HCT116 (cell line): Measurements from ENCODE around the gene ZSWIM7. TPM values are rescaled to one million over a fixed set of nuclear protein-coding genes. Genes with fewer than 3 reads are reported as not detected.

Source experiments
- ATAC-seq: fragments of 200-7000 bp; cut with Tn5 transposase; 2 replicates; pipeline ENCODE4 v1.9.1; 2020; ENCODE audit warnings: mild to moderate bottlenecking, moderate library complexity
- BruUV-seq: library from RNA; stranded (reverse); fragments of 400-500 nt; replicated peaks from 2 replicates; lab custom pipeline; 2021; lab: Mats Ljungman, UMichigan
- CTCF ChIA-PET: fragments of 300-600 bp; sonication (Branson Sonifier 250); formaldehyde crosslinking; loops from one replicate; lab custom pipeline; 2021; ENCODE audit warnings: antibody characterized with exemption; lab: Charles Lee
- POLR2A ChIA-PET: fragments of 300-600, 350-600 bp; sonication (Branson Sonifier 250); formaldehyde crosslinking; loops from one replicate; lab custom pipeline; 2021; ENCODE audit warnings: antibody characterized with exemption; lab: Charles Lee
- RAD21 ChIA-PET, 2 experiments: fragments of 300-600 bp; sonication (Branson Sonifier 250); formaldehyde crosslinking; loops; one replicate each; lab custom pipeline; 2023; ENCODE audit warnings: low total read pairs in 2 of 2; ENCODE audit not compliant: uncharacterized antibody in 2 of 2, unreplicated experiment in 2 of 2, low non-redundant PET in 1 of 2; lab: Charles Lee
- DNase-seq: peaks from one replicate; pipeline ENCODE4 v3.0.0-alpha.2; 2010; ENCODE audit warnings: low read depth, low spot score
- H2AFZ ChIP-seq: fragments of 200-600 bp; shearing (Covaris generic), sonication (generic); 2 replicates; pipeline ENCODE4 v1.6.1; 2017; ENCODE audit warnings: low read depth, mixed run types, mixed read lengths, antibody characterized with exemption, low read length; ENCODE audit not compliant: poor library complexity, severe bottlenecking
- H3K27ac ChIP-seq: 2 replicates; pipeline ENCODE4 v1.5.1; 2012; ENCODE audit warnings: low read depth, low read length
- H3K27me3 ChIP-seq: fragments of 200-600 bp; sonication (generic); 2 replicates; pipeline ENCODE4 v1.6.1; 2016; ENCODE audit warnings: mixed run types, low read length, mixed read lengths; ENCODE audit not compliant: insufficient read depth
- H3K36me3 ChIP-seq, 2 experiments: fragments of 200-500 bp in 1 of 2; fragments of 200-600 bp in 1 of 2; sonication (Bioruptor generic) in 1 of 2; sonication (generic) in 1 of 2; 2 replicates each; pipeline versions ENCODE4 v1.5.1 to v1.6.1; 2014 to 2016; ENCODE audit warnings: low read length in 2 of 2, inconsistent platforms in 1 of 2, mixed read lengths in 1 of 2, mixed run types in 1 of 2; ENCODE audit not compliant: insufficient read depth in 2 of 2, control insufficient read depth in 1 of 2
- H3K4me1 ChIP-seq, 2 experiments: fragments of 200-600 bp in 1 of 2; sonication (generic) in 1 of 2; 2 replicates each; pipeline versions ENCODE4 v1.5.1 to v1.6.1; 2012 to 2017; ENCODE audit warnings: low read length in 2 of 2, inconsistent platforms in 1 of 2, mild to moderate bottlenecking in 1 of 2, mixed read lengths in 1 of 2, mixed run types in 1 of 2, moderate library complexity in 1 of 2; ENCODE audit not compliant: insufficient read depth in 2 of 2, control insufficient read depth in 1 of 2
- H3K4me2 ChIP-seq: fragments of 200-600 bp; sonication (generic); 2 replicates; pipeline ENCODE4 v1.6.1; 2017; ENCODE audit warnings: mixed run types, low read length, mixed read lengths
- H3K4me3 ChIP-seq, 2 experiments: fragments of 200-600 bp in 1 of 2; sonication (generic) in 1 of 2; replicated peaks in 1 of 2; 2 replicates each; pipeline ENCODE4 v1.5.1; 2011 to 2016; ENCODE audit warnings: low read length in 2 of 2, control low read depth in 1 of 2, low read depth in 1 of 2, mild to moderate bottlenecking in 1 of 2, mixed read lengths in 1 of 2, mixed run types in 1 of 2
- H3K79me2 ChIP-seq: fragments of 200-600 bp; sonication (generic); 2 replicates; pipeline ENCODE4 v1.6.1; 2017; ENCODE audit warnings: mild to moderate bottlenecking, mixed run types, low read length, moderate library complexity, mixed read lengths; ENCODE audit not compliant: insufficient read depth
- H3K9ac ChIP-seq: fragments of 200-600 bp; sonication (generic); 2 replicates; pipeline ENCODE4 v1.6.1; 2016; ENCODE audit warnings: low read length, mixed read lengths
- H3K9me2 ChIP-seq: fragments of 200-600 bp; sonication (generic), shearing (Covaris generic); 2 replicates; pipeline ENCODE4 v1.6.1; 2017; ENCODE audit warnings: mixed run types, mild to moderate bottlenecking, moderate library complexity; ENCODE audit not compliant: insufficient read depth
- H3K9me3 ChIP-seq, 2 experiments: fragments of 200-500 bp in 1 of 2; fragments of 200-600 bp in 1 of 2; sonication (Bioruptor generic) in 1 of 2; sonication (generic) in 1 of 2; 2 replicates each; pipeline ENCODE4 v1.6.1; 2014 to 2017; ENCODE audit warnings: low read length in 2 of 2, mixed read lengths in 2 of 2, inconsistent platforms in 1 of 2, low read depth in 1 of 2, mild to moderate bottlenecking in 1 of 2, mixed run types in 1 of 2, moderate library complexity in 1 of 2; ENCODE audit not compliant: control insufficient read depth in 1 of 2, insufficient read depth in 1 of 2
- H4K20me1 ChIP-seq: fragments of 200-600 bp; sonication (generic), shearing (Covaris generic); 2 replicates; pipeline ENCODE4 v1.6.1; 2017; ENCODE audit warnings: mixed run types, mild to moderate bottlenecking, moderate library complexity; ENCODE audit not compliant: insufficient read depth
- CBX3 ChIP-seq: IDR thresholded peaks from 2 replicates; pipeline ENCODE4 v1.6.1; 2012; ENCODE audit warnings: low read depth
- POLR2A ChIP-seq: IDR thresholded peaks from 2 replicates; pipeline ENCODE4 v1.7.0; 2011; ENCODE audit warnings: borderline replicate concordance; ENCODE audit not compliant: insufficient read depth, insufficient read length; ENCODE audit errors: extremely low read depth
- POLR2AphosphoS5 ChIP-seq: IDR thresholded peaks from 2 replicates; pipeline ENCODE4 v1.6.1; 2011; ENCODE audit warnings: mild to moderate bottlenecking, low read depth, low read length, moderate library complexity
- REST ChIP-seq: IDR thresholded peaks from 2 replicates; pipeline ENCODE4 v1.6.1; 2012; ENCODE audit warnings: low read depth
- SRF ChIP-seq: IDR thresholded peaks from 2 replicates; pipeline ENCODE4 v1.6.1; 2012; ENCODE audit warnings: low read depth
- TCF7L2 ChIP-seq: IDR thresholded peaks from 2 replicates; pipeline ENCODE4 v1.7.0; 2011; ENCODE audit warnings: borderline replicate concordance, inconsistent platforms; ENCODE audit not compliant: insufficient read depth, insufficient read length; ENCODE audit errors: extremely low read depth
- intact Hi-C: fragments of 100-400 bp; cut with micrococcal nuclease; formaldehyde crosslinking; loops from 2 replicates; pipeline ENCODE4 v1.10.0; 2022
- total RNA-seq: library from RNA; stranded (reverse); gene quantifications from one replicate; pipeline ENCODE4 v1.2.1, GENCODE V29; 2021; ENCODE audit not compliant: unreplicated experiment

Gene ZSWIM7
- total RNA-seq, 1 experiment from 2014 or later: 33.5 TPM

GRCh38 chr17:15952916-15953790 is 46.4 kb downstream of the ZSWIM7 start:
- intact Hi-C loops: no loop called here
- CTCF ChIA-PET: interaction anchor here (1.4 kb wide), 1 partner anchor 8 kb away, joined by 8 read pairs; the partner anchor contains the start of gene ADORA2B
- peaks cover 99% of the 10 kb centered on the region for H3K79me2 ChIP-seq
- H2AFZ ChIP-seq: no peak overlapping the region
- POLR2A ChIA-PET: interaction anchor here (1.0 to 2.1 kb wide), 4 partner anchors 8 to 46 kb away, joined by 3 to 9 read pairs (median 6); partner anchors contain the start of genes ADORA2B, TTC19 and ZSWIM7
- BruUV-seq: no TSS peak
- RAD21 ChIA-PET: interaction anchor here (0.5 to 0.6 kb wide), 2 partner anchors 11 to 13 kb away, joined by 3 read pairs; no protein-coding TSS in a partner anchor
- TF ChIP-seq SRF: no peak
- no peak for TF ChIP-seq TCF7L2
- TF ChIP-seq POLR2AphosphoS5: no peak
- TF ChIP-seq POLR2A: no peak
- TF ChIP-seq CBX3: no peak
- TF ChIP-seq REST: no peak
- H3K27ac ChIP-seq: peak overlapping the region; percentile 92
- H3K27me3 ChIP-seq: no peaks in the 10 kb centered on the region
- peaks cover 64 to 92% of the 10 kb centered on the region in 2 experiments for H3K4me1 ChIP-seq
- ATAC-seq: no peak
- H3K9ac ChIP-seq: peak overlapping the region; percentile 79
- no peaks in the 10 kb centered on the region for H4K20me1 ChIP-seq
- no peaks in the 10 kb centered on the region for H3K9me3 ChIP-seq
- H3K9me2 ChIP-seq: no peaks in the 10 kb centered on the region
- H3K4me2 ChIP-seq: peak overlapping the region; percentile 80
- H3K4me3 ChIP-seq: no peak overlapping the region
- DNase-seq: no peak
- H3K36me3 ChIP-seq: peaks cover 0 to 12% of the 10 kb centered on the region in 2 experiments; a peak in 1 of 4 replicates
